ACC112 (cell line): ENCODE results near the gene HSBP1L1.
"Not testable (repeated sequence)": the region's sequence is repeated elsewhere in the genome, so short reads cannot be mapped to it uniquely, and the experiment has no call there.

Source experiments
- H2AFZ ChIP-seq: fragments of 200-600 bp; sonication (generic); one replicate; pipeline ENCODE4 v1.6.0; 2017; ENCODE audit warnings: antibody characterized with exemption, low read length; ENCODE audit not compliant: unreplicated experiment
- H3K27ac ChIP-seq: fragments of 200-600 bp; sonication (generic); 2 replicates; pipeline ENCODE4 v1.5.1; 2014; ENCODE audit warnings: low read depth, mild to moderate bottlenecking, antibody characterized with exemption, low read length, moderate library complexity
- H3K27me3 ChIP-seq: fragments of 200-600 bp; sonication (generic); 2 replicates; pipeline ENCODE4 v1.6.1; 2014; ENCODE audit warnings: mild to moderate bottlenecking, antibody characterized with exemption, low read length, moderate library complexity, mixed read lengths; ENCODE audit not compliant: insufficient read depth
- H3K36me3 ChIP-seq: fragments of 200-600 bp; sonication (generic); 2 replicates; pipeline ENCODE4 v1.6.1; 2016; ENCODE audit warnings: mild to moderate bottlenecking, antibody characterized with exemption, low read length, moderate library complexity, mixed read lengths; ENCODE audit not compliant: insufficient read depth
- H3K4me1 ChIP-seq: fragments of 200-600 bp; sonication (generic); one replicate; pipeline ENCODE4 v1.6.1; 2016; ENCODE audit warnings: low read length, mixed read lengths; ENCODE audit not compliant: insufficient read depth, unreplicated experiment, control insufficient read depth
- H3K4me3 ChIP-seq: fragments of 200-600 bp; sonication (generic); 2 replicates; pipeline ENCODE4 v1.5.1; 2014; ENCODE audit warnings: mild to moderate bottlenecking, low read depth, low read length
- H3K79me2 ChIP-seq: fragments of 200-600 bp; sonication (generic); one replicate; pipeline ENCODE4 v1.6.0; 2016; ENCODE audit warnings: low read length; ENCODE audit not compliant: control insufficient read depth, unreplicated experiment, insufficient read depth

The HSBP1L1 gene

DNA sequence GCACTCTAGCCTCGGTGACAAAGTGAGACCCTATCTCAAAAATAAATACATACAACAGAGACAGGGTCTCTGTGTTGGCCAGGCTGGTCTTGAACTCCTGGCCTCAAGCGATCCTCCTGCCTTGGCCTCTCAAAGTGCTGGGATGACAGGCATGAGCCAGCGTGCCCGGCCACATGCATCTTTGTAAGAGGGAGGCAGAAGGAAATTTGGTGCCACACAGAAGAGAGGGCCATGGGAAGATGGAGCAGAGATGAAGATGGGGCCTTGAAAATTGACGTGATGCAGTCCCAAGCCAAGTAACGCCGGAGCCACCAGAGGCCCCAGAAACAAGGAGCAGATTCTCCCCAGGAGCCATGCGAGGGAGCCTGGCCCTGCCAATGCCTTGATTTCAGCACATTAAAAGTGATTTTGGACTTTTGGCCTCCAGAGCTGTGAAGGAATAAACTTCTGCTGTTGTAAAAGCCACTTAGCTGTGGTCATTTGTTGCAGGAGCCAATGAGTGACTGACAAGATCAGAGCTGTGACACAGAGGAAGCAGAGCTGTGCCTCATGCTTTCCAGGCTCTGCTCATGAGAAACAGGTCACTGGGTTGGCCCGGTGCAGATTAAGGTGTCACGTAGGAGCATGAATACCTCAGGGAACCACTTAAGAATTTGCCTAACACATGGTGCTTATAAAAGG, 10.3 kb upstream of the HSBP1L1 start:
- Histone ChIP-seq H2AFZ (no peak overlapping the region), H3K4me3 (no peak overlapping the region), H3K27ac (no peak overlapping the region), H3K79me2 (peaks cover 22% of the 10 kb centered on the region), H3K36me3 (peaks cover under 1% of the 10 kb centered on the region; the same call in 1 of the 2 replicates), H3K4me1 (no peaks in the 10 kb centered on the region), H3K27me3 (no peaks in the 10 kb centered on the region)

DNA sequence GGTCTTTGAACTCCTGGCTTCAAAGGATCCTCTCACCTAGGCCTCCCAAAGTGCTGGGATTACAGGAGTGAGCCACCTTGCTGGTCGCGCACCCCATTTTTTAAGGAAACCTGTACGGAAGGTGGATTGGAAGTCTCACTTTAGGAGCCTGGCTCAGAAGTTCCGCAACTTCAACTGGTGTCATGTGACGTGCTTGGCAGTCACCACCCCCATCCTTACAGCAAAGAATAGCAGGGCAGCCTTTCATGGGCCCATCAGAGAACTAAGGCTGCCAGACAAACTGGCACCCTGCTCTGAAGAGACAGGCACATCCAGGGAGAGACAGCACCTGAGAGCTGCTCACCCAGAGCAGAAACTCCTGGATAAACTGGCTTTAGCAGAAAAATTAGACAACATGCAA, 9.7 kb upstream of the HSBP1L1 start:
- Histone ChIP-seq H3K79me2 (peaks cover 16% of the 10 kb centered on the region), H3K27ac (no peak overlapping the region), H3K27me3 (no peaks in the 10 kb centered on the region), H3K4me1 (no peaks in the 10 kb centered on the region), H3K36me3 (no peaks in the 10 kb centered on the region), H3K4me3 (no peak overlapping the region), H2AFZ (no peak overlapping the region)

DNA sequence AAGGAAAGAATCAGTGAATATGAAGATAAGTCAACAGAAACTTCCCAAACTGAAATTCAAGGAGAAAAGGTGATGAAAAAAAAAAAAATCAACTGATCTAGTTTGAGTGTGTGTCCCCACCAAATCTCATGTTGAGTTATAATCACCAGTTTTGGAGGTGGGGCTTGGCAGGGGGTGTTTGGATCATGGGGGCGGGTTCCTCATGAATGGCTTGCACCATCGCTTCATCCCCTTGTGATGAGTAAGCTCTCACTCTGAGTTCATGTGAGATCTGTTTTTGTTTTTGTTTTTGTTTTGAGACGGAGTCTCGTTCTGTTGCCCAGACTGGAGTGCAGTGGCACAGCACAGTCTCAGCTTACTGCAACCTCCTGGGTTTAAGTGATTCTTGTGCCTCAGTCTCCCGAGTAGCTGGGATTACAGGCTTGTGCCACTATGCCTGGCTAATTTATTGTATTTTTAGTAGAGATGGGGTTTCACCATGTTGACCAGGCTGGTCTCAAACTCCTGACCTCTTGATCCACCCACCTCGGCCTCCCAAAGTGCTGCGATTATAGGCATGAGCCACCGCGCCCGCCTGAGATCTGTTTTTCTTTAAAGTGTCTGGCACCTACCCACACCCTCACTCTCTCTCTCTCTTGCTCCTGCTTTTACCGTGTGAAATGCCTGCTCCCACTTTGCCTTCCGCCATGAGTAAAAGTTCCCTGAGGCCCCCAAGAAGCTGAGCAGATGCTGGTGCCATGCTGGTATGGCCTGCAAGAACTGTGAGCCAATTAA, 9.0 kb upstream of the HSBP1L1 start:
- Histone ChIP-seq H3K4me3 (no peak overlapping the region), H3K27ac (no peak overlapping the region), H3K79me2 (peaks cover 9% of the 10 kb centered on the region), H3K4me1 (peaks cover 2% of the 10 kb centered on the region), H2AFZ (no peak overlapping the region), H3K36me3 (no peaks in the 10 kb centered on the region), H3K27me3 (no peaks in the 10 kb centered on the region)

DNA sequence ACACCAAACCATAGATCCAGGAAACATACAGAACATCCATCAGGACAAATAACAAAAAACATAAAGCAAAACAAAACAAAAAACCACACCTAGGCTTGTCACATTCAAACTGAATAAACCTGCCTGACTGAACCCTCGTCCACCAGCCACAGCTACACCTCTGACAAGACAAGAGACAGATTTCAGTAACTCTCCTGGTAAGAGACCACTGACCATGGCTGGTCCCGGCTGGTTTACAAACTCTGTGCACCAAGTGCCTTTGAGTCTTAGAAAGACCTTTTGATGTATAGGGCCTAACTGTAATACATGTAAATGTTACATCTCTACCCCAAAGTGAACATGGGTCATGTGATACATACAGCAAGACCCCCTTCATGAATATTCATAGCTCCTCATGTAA, 8.2 kb upstream of the HSBP1L1 start:
- no peaks in the 10 kb centered on the region for H3K27me3 ChIP-seq

DNA sequence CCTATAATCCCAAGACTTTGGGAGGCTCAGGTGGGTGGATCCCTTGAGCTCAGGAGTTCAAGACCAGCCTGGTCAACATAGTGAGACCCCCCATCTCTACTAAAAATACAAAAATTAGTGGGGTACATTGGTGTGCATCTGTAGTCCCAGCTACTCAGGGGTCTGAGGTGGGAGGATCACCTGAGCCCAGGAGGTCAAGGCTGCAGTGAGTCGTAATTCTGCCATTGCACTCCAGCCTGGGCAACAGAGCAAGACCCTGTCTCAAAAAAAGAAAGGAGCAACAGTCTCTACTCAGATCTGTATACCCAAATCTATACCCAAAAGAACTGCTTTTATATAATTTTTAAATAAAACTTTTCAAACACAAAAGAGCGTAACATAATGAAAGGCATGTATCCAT, 5.5 kb upstream of the HSBP1L1 start:
- Histone ChIP-seq H3K79me2 (no peaks in the 10 kb centered on the region), H3K4me1 (peaks cover 11% of the 10 kb centered on the region), H3K36me3 (no peaks in the 10 kb centered on the region), H3K27ac (no peak overlapping the region), H3K4me3 (no peak overlapping the region), H2AFZ (no peak overlapping the region), H3K27me3 (no peaks in the 10 kb centered on the region)

More for the DNA sequence above, 8.2 kb upstream of the HSBP1L1 start:
- Histone ChIP-seq H2AFZ (no peak overlapping the region), H3K4me3 (no peak overlapping the region), H3K4me1 (peaks cover 3% of the 10 kb centered on the region), H3K79me2 (peaks cover under 1% of the 10 kb centered on the region), H3K27ac (no peak overlapping the region), H3K36me3 (no peaks in the 10 kb centered on the region)

DNA sequence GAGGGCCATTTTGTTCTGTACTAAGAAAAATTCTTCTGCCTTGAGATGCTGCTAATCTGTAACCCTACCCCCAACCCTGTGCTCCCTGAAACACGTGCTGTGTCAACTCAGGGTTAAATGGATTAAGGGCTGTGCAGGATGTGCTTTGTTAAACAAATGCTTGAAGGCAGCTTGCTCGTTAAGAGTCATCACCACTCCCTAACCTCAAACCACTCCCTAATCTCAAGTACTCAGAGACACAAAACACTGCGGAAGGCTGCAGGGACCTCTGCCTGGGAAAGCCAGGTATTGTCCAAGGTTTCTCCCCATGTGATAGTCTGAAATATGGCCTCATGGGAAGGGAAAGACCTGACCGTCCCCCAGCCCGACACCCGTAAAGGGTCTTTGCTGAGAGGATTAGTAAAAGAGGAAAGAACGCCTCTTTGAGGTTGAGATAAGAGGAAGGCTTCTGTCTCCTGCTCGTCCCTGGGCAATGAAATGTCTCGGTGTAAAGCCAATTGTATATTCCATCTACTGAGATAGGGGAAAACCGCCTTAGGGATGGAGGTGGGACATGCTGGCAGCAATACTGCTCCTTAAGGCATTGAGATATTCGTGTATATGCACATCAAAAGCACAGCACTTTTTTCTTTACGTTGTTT, 4.2 kb upstream of the HSBP1L1 start:
- not testable (repeated sequence) for H3K4me3 ChIP-seq, H3K27ac ChIP-seq, H3K36me3 ChIP-seq, H3K27me3 ChIP-seq, H2AFZ ChIP-seq, H3K79me2 ChIP-seq
- H3K4me1 ChIP-seq = peaks cover 13% of the 10 kb centered on the region

DNA sequence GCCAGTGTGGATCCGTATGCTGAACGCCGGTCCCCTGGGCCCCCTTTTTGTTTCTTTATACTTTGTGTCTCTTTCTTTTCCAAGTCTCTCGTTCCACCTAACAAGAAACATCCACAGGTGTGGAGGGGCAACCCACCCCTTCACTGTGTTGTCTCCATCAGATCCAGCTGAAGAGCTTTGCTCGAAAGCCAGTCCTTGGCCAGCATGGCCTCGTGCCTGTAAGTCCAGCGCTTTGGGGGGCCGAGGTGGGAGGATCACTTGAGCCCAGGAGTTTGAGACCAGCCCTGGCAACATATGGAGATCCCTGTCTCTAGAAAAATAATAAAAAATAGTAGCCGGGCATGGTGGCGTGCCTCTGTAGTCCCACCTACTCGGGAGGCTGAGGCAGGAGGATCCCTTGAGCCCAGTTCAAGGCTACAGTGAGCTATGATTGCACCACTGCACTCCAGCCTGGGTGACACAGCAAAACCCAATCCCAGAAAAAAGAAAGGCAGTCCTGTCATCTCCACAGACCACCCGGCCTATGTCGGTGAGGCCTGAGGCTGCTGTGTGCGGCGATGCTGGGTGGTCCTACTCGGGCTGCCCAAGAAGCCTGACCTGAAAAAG, 3.4 kb upstream of the HSBP1L1 start:
- Histone ChIP-seq H3K27ac (no peak overlapping the region), H3K4me3 (no peak overlapping the region), H3K4me1 (peaks cover 16% of the 10 kb centered on the region), H2AFZ (no peak overlapping the region), H3K27me3 (no peaks in the 10 kb centered on the region), H3K36me3 (no peaks in the 10 kb centered on the region), H3K79me2 (no peaks in the 10 kb centered on the region)

DNA sequence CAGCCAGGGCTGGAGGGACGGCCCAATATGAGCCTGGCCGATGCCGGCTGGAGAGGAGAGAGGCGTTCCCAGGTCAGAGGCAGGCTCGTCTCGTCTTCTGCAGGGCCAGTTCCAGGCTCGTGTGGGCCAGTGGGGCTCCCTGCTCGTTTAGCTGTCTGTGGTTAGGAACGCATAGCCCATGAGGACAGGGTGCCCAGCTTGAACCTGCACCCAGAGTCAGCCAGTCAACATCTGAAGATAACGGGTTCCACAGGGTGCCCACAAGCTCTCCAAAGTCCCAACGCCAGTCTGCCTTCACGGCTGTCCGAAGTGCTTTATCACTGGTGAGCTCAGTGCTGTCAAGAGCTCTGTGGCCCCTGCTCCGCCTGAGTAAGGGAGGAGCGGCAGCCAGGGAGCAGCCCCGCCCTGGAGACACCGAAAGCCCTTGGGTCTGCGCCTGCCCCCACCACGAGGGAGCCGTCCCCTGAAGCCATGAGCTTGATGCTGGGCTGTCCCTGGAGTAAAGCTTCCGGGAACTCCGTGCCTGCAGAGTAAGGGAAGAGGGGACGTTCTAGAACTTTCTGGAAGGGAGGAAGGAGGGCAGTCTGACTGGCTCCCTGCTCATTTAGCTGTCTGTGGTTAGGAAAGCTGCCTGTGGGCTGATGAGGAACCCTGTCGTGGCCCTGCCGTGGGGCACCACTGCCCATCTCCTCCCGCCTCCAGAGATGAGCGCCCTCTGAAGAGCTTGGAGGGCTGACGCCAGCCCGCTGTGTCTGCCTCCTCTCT, 2.7 kb upstream of the HSBP1L1 start:
- no peak overlapping the region for H3K27ac ChIP-seq
- H3K36me3 ChIP-seq = no peaks in the 10 kb centered on the region
- H3K79me2 ChIP-seq = no peaks in the 10 kb centered on the region
- no peak overlapping the region for H3K4me3 ChIP-seq
- H3K27me3 ChIP-seq = no peaks in the 10 kb centered on the region
- no peak overlapping the region for H2AFZ ChIP-seq
- H3K4me1 ChIP-seq = peaks cover 16% of the 10 kb centered on the region

DNA sequence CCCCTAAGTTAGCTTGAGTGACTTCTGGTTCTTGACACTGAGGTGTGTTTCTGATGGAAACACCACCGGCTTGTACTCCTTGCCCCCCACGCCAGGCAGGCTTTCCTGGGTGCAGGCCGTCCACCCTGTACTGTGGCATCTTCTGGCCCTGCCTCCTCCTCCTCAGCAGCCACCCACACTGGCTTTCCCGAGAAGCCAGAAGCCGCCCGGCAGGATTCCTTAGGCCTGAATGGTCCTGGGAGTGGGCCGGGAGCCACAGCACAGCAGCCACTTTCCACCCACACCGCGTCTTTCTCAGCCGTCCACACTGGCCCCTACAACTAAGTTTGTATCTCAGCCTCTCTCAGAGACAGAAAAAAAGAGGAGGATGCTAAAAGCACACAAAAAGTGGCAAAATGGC, 2.1 kb upstream of the HSBP1L1 start:
- no peaks in the 10 kb centered on the region for H3K79me2 ChIP-seq
- H3K36me3 ChIP-seq = no peaks in the 10 kb centered on the region
- no peaks in the 10 kb centered on the region for H3K27me3 ChIP-seq
- H3K4me3 ChIP-seq = no peak overlapping the region
- peaks cover 16% of the 10 kb centered on the region for H3K4me1 ChIP-seq
- H3K27ac ChIP-seq = no peak overlapping the region
- H2AFZ ChIP-seq = peak overlapping the region; percentile 1
